Mesenchymal stem cell (in vitro differentiated cells and primary cell): ENCODE results near the gene UQCR11.

Source experiments
- DNase-seq: peaks from one replicate; pipeline ENCODE4 v3.0.0-alpha.2; 2013
- H2AFZ ChIP-seq: one replicate; pipeline ENCODE4 v1.6.1; 2013; ENCODE audit warnings: low read depth, mild to moderate bottlenecking, control low read depth, inconsistent platforms, low read length, moderate library complexity
- H2AK5ac ChIP-seq: 2 replicates; pipeline ENCODE4 v1.6.1; 2013; ENCODE audit warnings: low read length, moderate library complexity, mild to moderate bottlenecking, inconsistent platforms; ENCODE audit not compliant: severe bottlenecking
- H2BK120ac ChIP-seq: one replicate; pipeline ENCODE4 v1.6.1; 2013; ENCODE audit warnings: low read depth, mild to moderate bottlenecking, inconsistent platforms, low read length, moderate library complexity
- H2BK12ac ChIP-seq, 2 experiments: one replicate each; pipeline ENCODE4 v1.6.1; 2013; ENCODE audit warnings: inconsistent platforms in 2 of 2, low read length in 2 of 2, mild to moderate bottlenecking in 2 of 2, moderate library complexity in 2 of 2, control low read depth in 1 of 2
- H2BK15ac ChIP-seq: one replicate; pipeline ENCODE4 v1.6.1; 2013; ENCODE audit warnings: mild to moderate bottlenecking, low read depth, inconsistent platforms; ENCODE audit not compliant: poor library complexity, severe bottlenecking
- H2BK5ac ChIP-seq: 2 replicates; pipeline ENCODE4 v1.6.1; 2013; ENCODE audit warnings: low read depth, mild to moderate bottlenecking, low read length, control low read depth, inconsistent platforms; ENCODE audit not compliant: poor library complexity, severe bottlenecking
- H3K14ac ChIP-seq, 2 experiments: one replicate each; pipeline ENCODE4 v1.6.1; 2013; ENCODE audit warnings: inconsistent platforms in 2 of 2, low read length in 2 of 2, control low read depth in 1 of 2, mild to moderate bottlenecking in 1 of 2, moderate library complexity in 1 of 2
- H3K18ac ChIP-seq, 2 experiments: one replicate each; pipeline ENCODE4 v1.6.1; 2013; ENCODE audit warnings: inconsistent platforms in 2 of 2, low read length in 2 of 2, control low read depth in 1 of 2, low read depth in 1 of 2, mild to moderate bottlenecking in 1 of 2
- H3K23ac ChIP-seq, 2 experiments: one replicate each; pipeline ENCODE4 v1.6.1; 2013; ENCODE audit warnings: inconsistent platforms in 2 of 2, low read length in 2 of 2, mild to moderate bottlenecking in 2 of 2, moderate library complexity in 2 of 2, control low read depth in 1 of 2
- H3K27ac ChIP-seq: 2 replicates; pipeline ENCODE4 v1.5.1; 2013; ENCODE audit warnings: mild to moderate bottlenecking, moderate library complexity, low read length, control low read depth, inconsistent platforms; ENCODE audit not compliant: poor library complexity, severe bottlenecking
- H3K27me3 ChIP-seq, 2 experiments: 2 replicates each; pipeline versions ENCODE4 v1.6.1 to v1.7.0; 2013; ENCODE audit warnings: low read length in 2 of 2, mild to moderate bottlenecking in 2 of 2, moderate library complexity in 2 of 2, control low read depth in 1 of 2, inconsistent platforms in 1 of 2; ENCODE audit not compliant: control insufficient read depth in 1 of 2, insufficient read depth in 1 of 2
- H3K36me3 ChIP-seq, 2 experiments: 2 replicates each; pipeline versions ENCODE4 v1.6.1 to v1.7.0; 2013; ENCODE audit warnings: low read length in 2 of 2, control low read depth in 1 of 2, inconsistent platforms in 1 of 2, low read depth in 1 of 2, mild to moderate bottlenecking in 1 of 2; ENCODE audit not compliant: insufficient read depth in 2 of 2, control insufficient read depth in 1 of 2
- H3K4ac ChIP-seq, 2 experiments: one replicate each; pipeline ENCODE4 v1.6.1; 2013; ENCODE audit warnings: inconsistent platforms in 2 of 2, low read length in 2 of 2, mild to moderate bottlenecking in 2 of 2, moderate library complexity in 2 of 2, control low read depth in 1 of 2, low read depth in 1 of 2
- H3K4me1 ChIP-seq: 2 replicates; pipeline ENCODE4 v1.6.1; 2013; ENCODE audit warnings: low read depth, low read length, control low read depth; ENCODE audit not compliant: control insufficient read depth, insufficient read depth
- H3K4me2 ChIP-seq: 2 replicates; pipeline ENCODE4 v1.6.1; 2013; ENCODE audit warnings: low read length, mild to moderate bottlenecking, inconsistent platforms; ENCODE audit not compliant: poor library complexity, severe bottlenecking
- H3K4me3 ChIP-seq, 2 experiments: 2 replicates each; pipeline versions ENCODE4 v1.5.1 to v1.7.0; 2013; ENCODE audit warnings: low read length in 2 of 2, mild to moderate bottlenecking in 2 of 2, control low read depth in 1 of 2, low read depth in 1 of 2; ENCODE audit not compliant: insufficient read depth in 1 of 2
- H3K79me1 ChIP-seq: replicated peaks from 2 replicates; pipeline ENCODE4 v1.6.1; 2013; ENCODE audit warnings: mild to moderate bottlenecking, control low read depth, low read length, inconsistent platforms; ENCODE audit not compliant: poor library complexity, severe bottlenecking
- H3K9ac ChIP-seq: 2 replicates; pipeline ENCODE4 v1.7.0; 2013; ENCODE audit warnings: mild to moderate bottlenecking, low read length, moderate library complexity
- H3K9me3 ChIP-seq: 2 replicates; pipeline ENCODE4 v1.7.0; 2013; ENCODE audit warnings: mild to moderate bottlenecking, low read length; ENCODE audit not compliant: control insufficient read depth
- H4K8ac ChIP-seq: one replicate; pipeline ENCODE4 v1.6.1; 2013; ENCODE audit warnings: inconsistent platforms, mild to moderate bottlenecking, low read length, moderate library complexity
- H4K91ac ChIP-seq: one replicate; pipeline ENCODE4 v1.6.1; 2013; ENCODE audit warnings: mild to moderate bottlenecking, low read length, inconsistent platforms
- WGBS: methylation state at CpG from one replicate; pipeline ENCODE4 v1.1.7; 2013; ENCODE audit warnings: mixed read lengths; 5-methylcytosine and 5-hydroxymethylcytosine counted together

UQCR11 gene

DNA sequence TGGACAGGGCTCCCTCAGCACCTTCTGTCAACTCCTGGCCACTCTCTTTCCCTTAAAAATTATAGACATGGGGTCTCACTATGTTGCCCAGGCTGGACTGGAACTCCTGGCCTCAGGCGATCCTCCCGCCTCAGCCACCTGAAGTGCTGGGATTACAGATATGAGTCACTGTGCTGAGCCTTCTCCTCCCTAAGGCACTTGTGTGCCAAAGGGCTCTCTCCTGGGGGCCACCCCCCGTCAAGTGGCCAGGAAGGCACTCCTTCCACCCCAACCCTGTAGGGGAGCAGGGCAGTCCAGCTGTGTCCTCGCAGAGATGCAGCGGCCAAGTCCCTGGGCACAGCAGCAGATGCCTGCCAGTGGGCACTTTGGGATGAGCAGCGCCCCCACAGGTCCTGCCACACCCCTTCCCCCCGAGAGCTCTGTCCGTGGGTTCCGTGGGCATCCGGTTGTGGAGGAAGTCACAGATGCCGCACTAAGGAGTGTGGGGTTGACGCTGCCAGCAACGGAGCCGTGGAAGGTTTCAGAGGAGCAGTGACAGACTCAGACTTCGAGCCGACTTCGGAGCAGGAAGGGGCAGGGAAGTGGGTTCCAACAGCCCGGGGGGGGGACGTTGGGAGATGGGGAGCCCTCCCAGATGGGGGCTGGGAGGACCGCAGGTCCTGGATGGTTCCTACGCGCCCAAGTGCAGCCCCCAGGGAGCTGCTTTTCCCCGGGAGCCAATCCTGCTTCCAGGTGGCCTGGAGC is 3.3 kb upstream of the UQCR11 start:
- H4K91ac ChIP-seq, result no peak overlapping the region
- no peak overlapping the region for H3K4me2 ChIP-seq
- H3K36me3 ChIP-seq, result peaks cover 32 to 46% of the 10 kb centered on the region in 2 experiments
- no peak overlapping the region for H3K4me3 ChIP-seq
- H3K4me1 ChIP-seq, result peaks cover 26% of the 10 kb centered on the region
- H2AK5ac ChIP-seq, result no peak overlapping the region
- no peaks in the 10 kb centered on the region for H3K9me3 ChIP-seq
- no peak overlapping the region for H2BK5ac ChIP-seq
- no peak overlapping the region for H3K4ac ChIP-seq
- H3K9ac ChIP-seq, result peak overlapping the region; percentile 36
- H2BK15ac ChIP-seq, result no peak overlapping the region
- H3K27ac ChIP-seq, result no peak overlapping the region
- no peak overlapping the region for H4K8ac ChIP-seq
- H3K79me1 ChIP-seq, result peaks cover 12% of the 10 kb centered on the region
- peak overlapping the region in 1 of 2 experiments; percentile 49 for H3K14ac ChIP-seq
- DNase-seq, result no peak
- H2BK120ac ChIP-seq, result no peak overlapping the region
- no peak overlapping the region for H3K18ac ChIP-seq
- H2BK12ac ChIP-seq, result no peak overlapping the region
- no peaks in the 10 kb centered on the region for H3K27me3 ChIP-seq
- WGBS, result 89% methylated on average over 23 of the region's 23 CpGs
- H3K23ac ChIP-seq, result no peak overlapping the region
- H2AFZ ChIP-seq, result no peak overlapping the region

DNA sequence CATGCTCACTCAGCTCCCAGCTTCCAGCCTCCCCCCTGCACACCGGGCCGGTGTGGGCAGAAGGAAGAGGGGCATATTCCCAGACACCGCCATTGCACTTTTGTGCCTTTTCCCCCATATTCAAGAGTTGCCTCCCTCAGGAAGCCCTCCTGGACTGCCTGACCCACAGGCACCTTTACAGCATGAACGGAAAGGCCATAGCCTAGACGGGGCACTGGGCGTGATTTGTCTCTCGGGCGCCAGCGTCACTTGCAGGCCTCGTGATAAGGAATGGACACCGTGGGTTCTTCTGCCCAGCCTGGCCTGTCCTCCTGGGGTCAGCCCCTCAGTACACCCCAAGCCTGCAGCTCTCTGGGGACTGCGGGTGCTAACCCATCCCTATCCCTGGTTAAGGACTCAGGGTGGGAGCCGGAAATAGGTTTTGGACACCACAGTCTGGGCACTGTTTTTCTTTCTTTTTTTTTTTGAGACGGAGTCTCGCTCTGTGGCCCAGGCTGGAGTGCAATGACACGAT is 933 bp upstream of the UQCR11 start:
- WGBS, result 47% methylated on average over 16 of the region's 16 CpGs
- peak overlapping the region; percentile 93 for H3K4me2 ChIP-seq
- H3K79me1 ChIP-seq, result peaks cover 10% of the 10 kb centered on the region
- H2BK5ac ChIP-seq, result no peak overlapping the region
- H2BK120ac ChIP-seq, result peak overlapping the region; percentile 6
- peaks cover 28% of the 10 kb centered on the region for H3K4me1 ChIP-seq
- H4K8ac ChIP-seq, result peak overlapping the region; percentile 74
- peak overlapping the region; percentile 91 for H3K9ac ChIP-seq
- H3K4me3 ChIP-seq, result peak overlapping the region; percentile 44 to 97
- no peak for DNase-seq
- H3K27me3 ChIP-seq, result no peaks in the 10 kb centered on the region
- H3K14ac ChIP-seq, result peak overlapping the region in 1 of 2 experiments; percentile 9
- H2BK15ac ChIP-seq, result peak overlapping the region; percentile 57
- H3K18ac ChIP-seq, result peak overlapping the region; percentile 29 to 37
- H3K23ac ChIP-seq, result peak overlapping the region in 1 of 2 experiments; percentile 90
- H3K27ac ChIP-seq, result peak overlapping the region; percentile 98
- H2BK12ac ChIP-seq, result peak overlapping the region in 1 of 2 experiments; percentile 18
- H3K9me3 ChIP-seq, result no peaks in the 10 kb centered on the region
- peak overlapping the region; percentile 67 to 78 for H3K4ac ChIP-seq
- H3K36me3 ChIP-seq, result peaks cover 15 to 37% of the 10 kb centered on the region in 2 experiments
- H2AFZ ChIP-seq, result no peak overlapping the region
- H2AK5ac ChIP-seq, result peak overlapping the region; percentile 65
- peak overlapping the region; percentile 52 for H4K91ac ChIP-seq

DNA sequence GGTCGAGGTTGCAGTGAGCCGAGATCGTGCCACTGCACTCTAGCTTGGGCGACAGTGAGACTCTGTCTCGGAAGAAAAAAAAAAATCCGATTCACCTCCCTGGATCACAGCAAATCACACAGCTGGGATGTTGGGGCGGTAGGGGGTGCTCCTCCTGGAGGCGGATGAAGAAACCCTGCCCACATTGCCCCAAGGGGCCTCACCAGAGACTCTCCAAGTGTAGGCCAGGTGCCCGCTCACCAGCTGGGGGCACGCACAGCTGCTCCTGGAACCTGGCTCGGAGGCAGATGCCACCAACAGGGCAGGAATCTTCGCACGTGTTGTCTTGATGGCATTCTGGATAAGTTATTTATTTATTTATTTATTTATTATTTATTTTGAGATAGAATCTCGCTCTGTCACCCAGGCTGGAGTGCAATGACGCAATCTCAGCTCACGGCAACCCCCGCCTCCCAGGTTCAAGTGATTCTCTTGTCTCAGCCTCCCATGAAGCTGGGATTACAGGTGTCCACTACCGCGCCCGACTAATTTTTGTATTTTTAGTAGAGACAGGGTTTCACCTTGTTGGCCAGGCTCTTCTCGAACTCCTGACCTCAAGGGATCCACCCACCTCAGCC is 3.1 kb downstream of the UQCR11 start:
- Histone ChIP-seq H3K9ac (no peak overlapping the region), H4K8ac (no peak overlapping the region), H3K79me1 (peaks cover 22% of the 10 kb centered on the region), H2BK5ac (no peak overlapping the region), H2AK5ac (no peak overlapping the region), H2AFZ (no peak overlapping the region), H4K91ac (no peak overlapping the region), H2BK12ac (no peak overlapping the region), H3K14ac (no peak overlapping the region), H3K4me3 (no peak overlapping the region), H3K4ac (no peak overlapping the region), H3K4me1 (peaks cover 18% of the 10 kb centered on the region), H2BK15ac (no peak overlapping the region), H3K9me3 (no peaks in the 10 kb centered on the region), H3K4me2 (no peak overlapping the region), H3K23ac (no peak overlapping the region), H3K27ac (no peak overlapping the region), H3K36me3 (peaks cover 29 to 43% of the 10 kb centered on the region in 2 experiments), H2BK120ac (no peak overlapping the region), H3K18ac (no peak overlapping the region), H3K27me3 (no peaks in the 10 kb centered on the region)
- 95% methylated on average over 19 of the region's 21 CpGs for WGBS
- DNase-seq, result no peak

DNA sequence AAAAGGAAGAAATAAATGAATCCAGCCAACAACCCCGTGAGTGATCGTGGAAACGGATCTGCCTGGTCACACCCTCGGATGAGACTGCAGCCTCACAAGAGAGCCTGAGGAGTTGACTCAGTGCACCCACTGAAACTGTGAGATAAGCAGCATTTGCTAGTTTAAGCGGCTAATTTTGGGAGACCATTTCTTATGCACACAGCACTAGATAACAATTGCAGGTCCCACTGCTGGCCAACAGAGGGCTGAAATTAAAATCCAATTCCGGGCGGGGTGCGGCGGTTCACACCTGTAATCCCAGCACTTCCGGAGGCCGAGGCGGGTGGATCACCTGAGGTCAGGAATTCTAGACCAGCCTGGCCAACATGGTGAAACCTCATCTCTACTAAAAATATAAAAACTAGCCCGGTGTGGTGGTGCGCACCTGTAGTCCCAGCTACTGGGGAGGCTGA is 3.6 kb downstream of the UQCR11 start:
- no peaks in the 10 kb centered on the region for H3K9me3 ChIP-seq
- no peak overlapping the region for H3K23ac ChIP-seq
- H3K4me1 ChIP-seq, result peaks cover 18% of the 10 kb centered on the region
- H3K27me3 ChIP-seq, result no peaks in the 10 kb centered on the region
- peaks cover 24% of the 10 kb centered on the region for H3K79me1 ChIP-seq
- H2BK120ac ChIP-seq, result no peak overlapping the region
- H4K91ac ChIP-seq, result no peak overlapping the region
- H2AFZ ChIP-seq, result no peak overlapping the region
- peaks cover 35 to 47% of the 10 kb centered on the region in 2 experiments for H3K36me3 ChIP-seq
- H3K9ac ChIP-seq, result no peak overlapping the region
- H3K14ac ChIP-seq, result no peak overlapping the region
- H3K4ac ChIP-seq, result no peak overlapping the region
- no peak overlapping the region for H2BK15ac ChIP-seq
- no peak overlapping the region for H3K18ac ChIP-seq
- no peak overlapping the region for H3K4me3 ChIP-seq
- DNase-seq, result no peak
- 97% methylated on average over 14 of the region's 14 CpGs for WGBS
- H3K4me2 ChIP-seq, result no peak overlapping the region
- H3K27ac ChIP-seq, result no peak overlapping the region
- H2BK5ac ChIP-seq, result no peak overlapping the region
- no peak overlapping the region for H2AK5ac ChIP-seq
- no peak overlapping the region for H2BK12ac ChIP-seq
- H4K8ac ChIP-seq, result no peak overlapping the region
